Keratinocyte (primary cell): ENCODE results near the gene IGF1R.

Experiments used
- CTCF ChIP-seq, 3 experiments: IDR thresholded peaks in 1 of 3; conservative IDR thresholded peaks in 1 of 3; optimal IDR thresholded peaks in 1 of 3; 2 replicates in 2 of 3; 3 replicates in 1 of 3; pipeline versions ENCODE3 to v1.5.1; 2011; ENCODE audit warnings: low read length in 3 of 3, mild to moderate bottlenecking in 3 of 3, moderate library complexity in 2 of 3, control low read depth in 1 of 3, inconsistent platforms in 1 of 3; ENCODE audit not compliant: insufficient read depth in 2 of 3; ENCODE audit errors: extremely low read depth in 1 of 3
- EZH2 ChIP-seq: IDR thresholded peaks from one replicate; pipeline ENCODE4 v1.6.1; 2012; ENCODE audit warnings: inconsistent platforms, mild to moderate bottlenecking, low read length, moderate library complexity

- TF ChIP-seq CTCF (optimal IDR thresholded peaks at IDR 0.05 in 1 of 3, IDR thresholded peaks at IDR 0.05 in 1 of 3, conservative IDR thresholded peaks at IDR 0.05 in 1 of 3; ENCODE audit: extremely low read depth in 1 of 3, insufficient read depth in 2 of 3, low read length in 3 of 3), result no peak
- TF ChIP-seq EZH2, result no peak
Measured at GRCh38 chr15:98694161-98694560, 45.8 kb downstream of the IGF1R start.
